ENCODE data around the gene IL22RA2. TPM values are rescaled to one million over a fixed set of nuclear protein-coding genes. Genes with fewer than 3 reads are reported as not detected.

The IL22RA2 gene
- total RNA-seq, 1 donor from 2014 or later, result not detected

- Histone ChIP-seq H3K9me3 (ENCODE audit: insufficient read depth, low read depth, low read length) (peaks cover 3% of the 10 kb centered on the region), H3K27ac (ENCODE audit: low read depth, low read length) (no peak overlapping the region), H3K27me3 (ENCODE audit: insufficient read depth, low read length) (no peaks in the 10 kb centered on the region), H3K4me2 (ENCODE audit: low read length) (no peak overlapping the region), H4K20me1 (ENCODE audit: insufficient read depth, low read length) (no peaks in the 10 kb centered on the region), H3K36me3 (ENCODE audit: insufficient read depth, low read length) (no peaks in the 10 kb centered on the region), H3K9ac (ENCODE audit: low read length) (no peak overlapping the region), H2AFZ (ENCODE audit: low read depth, low read length) (no peak overlapping the region), H3K79me2 (ENCODE audit: insufficient read depth, low read length) (no peaks in the 10 kb centered on the region), H3K4me3 (ENCODE audit: insufficient read depth, low read depth, low read length) (no peak overlapping the region), H3K4me1 (ENCODE audit: insufficient read depth, low read length) (no peaks in the 10 kb centered on the region)
- Mint-ChIP-seq H3K27me3 (ENCODE audit: low read depth, unreplicated experiment) (no peaks in the 10 kb centered on the region), H3K27ac (ENCODE audit: unreplicated experiment) (no peak overlapping the region), H3K4me1 (ENCODE audit: low read depth, unreplicated experiment) (no peaks in the 10 kb centered on the region), H3K4me3 (ENCODE audit: unreplicated experiment) (no peak overlapping the region), H3K36me3 (ENCODE audit: low read depth, unreplicated experiment) (peaks cover 3% of the 10 kb centered on the region), H3K9me3 (ENCODE audit: unreplicated experiment) (peaks cover 3% of the 10 kb centered on the region)
- no peak for TF ChIP-seq CTCF (IDR thresholded peaks at IDR 0.05; ENCODE audit: insufficient read depth, low read depth, low read length)
- TF ChIP-seq EZH2 (IDR thresholded peaks at IDR 0.05; ENCODE audit: insufficient read depth, low read length), result no peak
- no peak for DNase-seq (ENCODE audit: low read depth)
- no peak for FAIRE-seq
Observed at GRCh38 chr6:137123078-137123477, 50.4 kb downstream of the IL22RA2 start.

GRCh38 chr6:137122612-137123011 is 50.8 kb downstream of the IL22RA2 start:
- Histone ChIP-seq H3K36me3 (ENCODE audit: insufficient read depth, low read length) (no peaks in the 10 kb centered on the region), H4K20me1 (ENCODE audit: insufficient read depth, low read length) (no peaks in the 10 kb centered on the region), H3K9ac (ENCODE audit: low read length) (no peak overlapping the region), H3K4me3 (ENCODE audit: insufficient read depth, low read depth, low read length) (no peak overlapping the region), H3K79me2 (ENCODE audit: insufficient read depth, low read length) (no peaks in the 10 kb centered on the region), H3K9me3 (ENCODE audit: insufficient read depth, low read depth, low read length) (peaks cover 3% of the 10 kb centered on the region), H3K4me2 (ENCODE audit: low read length) (no peak overlapping the region), H2AFZ (ENCODE audit: low read depth, low read length) (no peak overlapping the region), H3K27me3 (ENCODE audit: insufficient read depth, low read length) (no peaks in the 10 kb centered on the region), H3K4me1 (ENCODE audit: insufficient read depth, low read length) (no peaks in the 10 kb centered on the region), H3K27ac (ENCODE audit: low read depth, low read length) (no peak overlapping the region)
- peaks cover 5% of the 10 kb centered on the region for H3K36me3 Mint-ChIP-seq (ENCODE audit: low read depth, unreplicated experiment)
- FAIRE-seq (no peak), DNase-seq (ENCODE audit: low read depth) (no peak)
- H3K9me3 Mint-ChIP-seq (ENCODE audit: unreplicated experiment), result peaks cover 5% of the 10 kb centered on the region
- H3K4me1 Mint-ChIP-seq (ENCODE audit: low read depth, unreplicated experiment), result no peaks in the 10 kb centered on the region
- H3K27ac Mint-ChIP-seq (ENCODE audit: unreplicated experiment), result no peak overlapping the region
- H3K4me3 Mint-ChIP-seq (ENCODE audit: unreplicated experiment), result no peak overlapping the region
- H3K27me3 Mint-ChIP-seq (ENCODE audit: low read depth, unreplicated experiment), result no peaks in the 10 kb centered on the region
- TF ChIP-seq CTCF (IDR thresholded peaks at IDR 0.05; ENCODE audit: insufficient read depth, low read depth, low read length), result no peak
- no peak for TF ChIP-seq EZH2 (IDR thresholded peaks at IDR 0.05; ENCODE audit: insufficient read depth, low read length)

GRCh38 chr6:137121401-137121997 is 51.9 kb downstream of the IL22RA2 start:
- H2AFZ ChIP-seq (ENCODE audit: low read depth, low read length), result no peak overlapping the region
- no peak for TF ChIP-seq CTCF (IDR thresholded peaks at IDR 0.05; ENCODE audit: insufficient read depth, low read depth, low read length)
- TF ChIP-seq EZH2 (IDR thresholded peaks at IDR 0.05; ENCODE audit: insufficient read depth, low read length), result no peak
- no peaks in the 10 kb centered on the region for H3K4me1 Mint-ChIP-seq (ENCODE audit: low read depth, unreplicated experiment)
- peak overlapping the region; percentile 13 for H3K27ac Mint-ChIP-seq (ENCODE audit: unreplicated experiment)
- H3K27me3 Mint-ChIP-seq (ENCODE audit: low read depth, unreplicated experiment), result no peaks in the 10 kb centered on the region
- no peak overlapping the region for H3K4me3 ChIP-seq (ENCODE audit: insufficient read depth, low read depth, low read length)
- no peak overlapping the region for H3K4me3 Mint-ChIP-seq (ENCODE audit: unreplicated experiment)
- no peaks in the 10 kb centered on the region for H3K27me3 ChIP-seq (ENCODE audit: insufficient read depth, low read length)
- DNase-seq (ENCODE audit: low read depth), result no peak
- H3K9me3 Mint-ChIP-seq (ENCODE audit: unreplicated experiment), result peaks cover 9% of the 10 kb centered on the region
- no peaks in the 10 kb centered on the region for H4K20me1 ChIP-seq (ENCODE audit: insufficient read depth, low read length)
- H3K9ac ChIP-seq (ENCODE audit: low read length), result no peak overlapping the region
- H3K79me2 ChIP-seq (ENCODE audit: insufficient read depth, low read length), result no peaks in the 10 kb centered on the region
- no peak overlapping the region for H3K27ac ChIP-seq (ENCODE audit: low read depth, low read length)
- H3K36me3 Mint-ChIP-seq (ENCODE audit: low read depth, unreplicated experiment), result peaks cover 5% of the 10 kb centered on the region
- peaks cover 3% of the 10 kb centered on the region for H3K9me3 ChIP-seq (ENCODE audit: insufficient read depth, low read depth, low read length)
- no peaks in the 10 kb centered on the region for H3K4me1 ChIP-seq (ENCODE audit: insufficient read depth, low read length)
- no peak overlapping the region for H3K4me2 ChIP-seq (ENCODE audit: low read length)
- H3K36me3 ChIP-seq (ENCODE audit: insufficient read depth, low read length), result no peaks in the 10 kb centered on the region
- FAIRE-seq, result no peak

Measured in astrocyte (in vitro differentiated cells and primary cell).